ENCODE measurements around the gene SHF.

Gene SHF

GRCh38 chr15:45200001-45200798 lies 12.4 kb upstream of the SHF start:
- peak; percentile 92 to 99 (median 96) for DNase-seq
- intact Hi-C loops (cut with DNase I), result loop anchor here (1.0 to 5.0 kb wide), 2 partner anchors 33 to 202 kb away; a partner anchor contains a TSS

GRCh38 chr15:45199136-45199810 lies 11.5 kb upstream of the SHF start:
- intact Hi-C loops (cut with DNase I), result no loop called here
- DNase-seq, result peak in 1 of 10 donors; percentile 83

DNA sequence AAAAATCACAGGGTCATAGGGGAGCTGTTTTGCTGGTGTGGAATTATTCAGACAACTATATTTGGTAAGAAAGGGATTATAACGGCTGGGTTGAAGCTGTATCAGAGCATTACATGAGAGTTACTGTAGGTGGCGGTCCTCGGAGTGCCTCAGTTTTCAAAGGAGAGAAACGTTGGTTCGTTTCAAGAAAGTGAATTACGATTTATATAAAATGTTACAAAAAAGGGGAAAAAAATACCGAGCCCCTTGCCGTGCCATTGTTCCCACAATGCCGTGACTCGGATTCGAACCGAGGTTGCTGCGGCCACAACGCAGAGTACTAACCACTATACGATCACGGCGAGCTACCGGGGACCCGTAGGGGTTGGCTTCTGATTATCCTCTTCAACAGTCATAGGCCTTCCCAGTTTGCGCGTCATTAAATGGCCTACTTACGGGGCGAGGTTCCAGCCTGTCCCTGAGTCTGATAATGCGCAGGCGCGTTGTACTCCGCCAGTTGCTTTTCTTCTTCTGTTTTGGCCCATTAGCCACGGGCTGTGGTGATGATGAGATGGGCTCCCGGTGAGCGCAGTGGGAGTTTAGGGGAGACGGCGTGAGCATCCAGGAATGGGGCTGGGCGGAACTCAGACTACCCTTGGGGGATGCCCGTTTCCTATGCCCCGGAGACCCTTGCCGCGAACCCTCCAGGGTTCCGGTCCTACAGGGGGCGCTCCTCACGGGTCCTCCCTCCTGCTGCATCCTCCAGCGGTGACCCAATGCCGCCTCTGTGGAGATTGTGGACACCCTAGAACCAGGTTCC lies 10.8 kb upstream of the SHF start:
- intact Hi-C loops (cut with DNase I), result no loop called here

DNA sequence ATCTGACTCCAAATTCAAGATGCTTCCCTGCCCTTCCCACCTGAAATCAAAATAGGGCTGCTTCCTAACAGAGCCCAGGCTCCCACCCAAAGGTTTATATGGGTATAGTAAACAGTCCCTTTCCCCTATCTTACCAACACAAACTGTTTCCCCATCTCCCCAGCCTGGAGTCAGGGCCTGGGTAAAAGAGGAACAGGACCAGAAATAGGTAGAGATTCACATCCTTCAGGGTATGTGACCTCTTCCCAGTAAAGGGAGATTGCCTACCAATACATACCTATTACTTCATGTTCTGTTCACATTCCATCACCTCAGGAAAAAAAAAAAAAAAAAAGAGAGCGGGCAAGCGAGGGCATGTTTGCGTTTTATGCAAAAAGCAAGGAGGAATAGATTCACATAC lies 9.7 kb upstream of the SHF start:
- DNase-seq, result no peak
- intact Hi-C loops (cut with DNase I), result no loop called here

More for the DNA sequence above, 10.8 kb upstream of the SHF start:
- peak; percentile 93 to 99 (median 95) for DNase-seq

GRCh38 chr15:45187578-45187893 lies 230 bp downstream of the SHF start:
- intact Hi-C loops (cut with DNase I), result loop anchor here (10.0 kb wide), 1 partner anchor 417 kb away; no protein-coding TSS in a partner anchor
- DNase-seq, result no peak

GRCh38 chr15:45186771-45187577 lies 792 bp downstream of the SHF start:
- intact Hi-C loops (cut with DNase I), result loop anchor here (10.0 kb wide), 1 partner anchor 418 kb away; no protein-coding TSS in a partner anchor
- DNase-seq, result peak in 2 of 10 donors; percentile 68 to 87

DNA sequence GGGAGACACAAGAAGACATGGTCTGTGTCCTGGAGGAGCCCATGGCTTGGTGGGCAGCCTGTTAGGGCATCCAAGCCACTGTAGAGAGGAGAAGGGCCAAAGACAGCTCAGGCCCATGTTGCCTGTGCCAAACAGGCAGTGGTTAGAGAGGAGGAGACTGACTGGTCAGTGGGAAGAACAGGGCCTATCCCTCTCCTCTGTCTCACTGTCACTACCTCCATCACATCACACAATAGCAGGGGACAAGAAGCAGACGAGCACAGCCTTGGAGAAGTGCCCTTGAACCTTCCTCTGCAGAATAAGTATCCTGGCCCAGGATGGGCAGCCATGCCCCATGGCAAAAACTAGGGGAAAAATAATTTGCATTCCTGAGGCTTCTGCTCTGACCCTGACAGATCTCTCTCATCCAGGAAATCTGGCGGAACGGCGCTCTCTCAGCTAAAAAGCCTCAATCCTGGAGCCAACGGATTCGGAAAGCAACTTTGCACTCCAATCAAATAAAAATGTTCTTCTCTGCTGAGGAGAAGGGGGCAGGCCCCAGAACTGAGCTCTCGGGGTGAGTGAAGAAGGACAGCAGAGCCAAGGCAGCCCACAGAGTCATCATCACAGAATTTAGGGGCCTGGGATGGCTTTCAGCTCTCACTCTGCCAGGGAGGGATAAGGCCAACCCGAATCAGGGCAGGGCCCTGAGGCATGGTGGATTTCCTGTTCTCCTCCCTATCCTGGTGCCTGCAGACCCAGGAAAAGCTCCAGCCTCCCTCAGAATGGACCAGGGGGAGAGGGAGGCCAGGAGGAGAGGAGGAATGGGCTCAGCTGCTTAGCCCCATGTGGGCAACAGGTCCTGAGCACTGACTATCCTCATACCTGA lies 1.6 kb downstream of the SHF start:
- DNase-seq, result peak in 1 of 10 donors; percentile 62
- intact Hi-C loops (cut with DNase I), result loop anchor here (10.0 kb wide), 1 partner anchor 419 kb away; no protein-coding TSS in a partner anchor

- DNase-seq, result peak in 1 of 10 donors; percentile 61
- intact Hi-C loops (cut with DNase I), result loop anchor here (10.0 kb wide), 1 partner anchor 420 kb away; no protein-coding TSS in a partner anchor
Observed at GRCh38 chr15:45185069-45185779, 2.5 kb downstream of the SHF start.

DNA sequence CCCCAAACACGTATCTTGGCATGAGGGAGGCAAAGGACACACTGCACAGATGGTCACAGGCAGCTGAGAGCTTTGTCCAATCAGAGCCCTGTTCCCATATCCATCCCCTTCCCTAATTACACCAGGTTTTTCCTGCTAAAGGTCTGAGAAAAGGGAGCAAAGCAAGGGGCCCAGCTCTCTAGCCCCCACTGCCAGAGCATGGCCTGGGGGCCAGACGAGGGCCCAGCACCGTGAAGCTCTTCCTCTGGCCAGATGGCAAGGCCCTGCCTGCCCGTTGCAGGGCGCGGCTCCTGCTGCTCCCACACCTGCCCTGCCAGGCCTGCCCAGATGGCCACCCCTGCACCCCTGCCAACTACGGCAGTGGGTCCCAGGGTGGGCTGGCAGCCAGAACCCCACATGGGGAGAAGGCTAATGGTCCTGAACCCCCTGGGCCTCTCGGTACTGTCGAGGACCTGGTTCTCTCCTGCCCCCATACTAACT lies 3.2 kb downstream of the SHF start:
- intact Hi-C loops (cut with DNase I), result loop anchor here (10.0 kb wide), 1 partner anchor 420 kb away; no protein-coding TSS in a partner anchor

DNA sequence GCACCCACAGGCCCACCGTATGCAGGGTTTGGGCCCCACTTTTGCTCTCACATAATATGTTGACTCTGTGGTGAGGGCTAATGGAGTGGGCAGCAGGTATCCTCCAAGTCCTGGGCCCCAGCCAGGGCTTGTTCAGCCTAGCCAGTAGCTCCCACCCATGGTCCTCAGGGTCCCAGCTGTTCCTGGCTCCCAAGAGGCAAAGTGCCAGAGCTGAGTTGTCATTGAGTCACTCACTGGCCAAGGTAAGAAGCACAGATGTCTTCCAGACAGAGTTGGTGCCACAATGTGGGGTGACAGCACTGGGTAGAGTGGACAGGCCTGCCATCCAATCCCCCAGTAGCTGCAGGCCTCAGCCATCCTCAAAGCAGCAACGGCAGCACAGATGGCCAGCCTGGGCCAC lies 4.3 kb downstream of the SHF start:
- peak in 1 of 10 donors; percentile 62 for DNase-seq
- intact Hi-C loops (cut with DNase I), result loop anchor here (10.0 kb wide), 1 partner anchor 421 kb away; no protein-coding TSS in a partner anchor

More for the DNA sequence above, 3.2 kb downstream of the SHF start:
- peak in 2 of 10 donors; percentile 57 to 80 for DNase-seq

DNA sequence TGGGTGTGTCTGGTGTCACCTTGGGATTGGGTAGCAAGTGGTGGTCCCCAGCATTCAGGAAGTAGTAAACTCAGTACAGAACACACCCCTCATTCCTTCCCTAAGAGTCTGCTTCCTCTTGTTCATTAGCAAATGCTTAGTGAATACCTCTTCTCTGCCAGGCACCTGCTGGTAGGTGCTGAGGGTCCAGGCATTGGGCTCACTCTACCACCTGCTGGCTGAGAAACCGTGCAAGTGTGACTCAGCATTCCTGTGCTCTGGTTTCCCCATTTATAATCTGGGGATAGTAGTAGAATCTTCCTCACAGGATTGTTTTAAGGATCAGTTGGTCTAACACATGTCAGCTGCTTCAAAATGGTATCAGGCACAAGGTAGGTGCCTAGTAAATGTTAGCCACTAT lies 4.8 kb downstream of the SHF start:
- DNase-seq, result no peak
- intact Hi-C loops (cut with DNase I), result loop anchor here (10.0 kb wide), 1 partner anchor 422 kb away; no protein-coding TSS in a partner anchor

- intact Hi-C loops (cut with DNase I), result loop anchor here (10.0 kb wide), 1 partner anchor 423 kb away; no protein-coding TSS in a partner anchor
- DNase-seq, result peak in 2 of 10 donors; percentile 31 to 70
Observed at GRCh38 chr15:45181491-45182285, 6.1 kb downstream of the SHF start.

GRCh38 chr15:45180648-45181436 lies 6.9 kb downstream of the SHF start:
- DNase-seq, result peak in 2 of 10 donors; percentile 49 to 66
- intact Hi-C loops (cut with DNase I), result loop anchor here (10.0 kb wide), 1 partner anchor 424 kb away; no protein-coding TSS in a partner anchor

DNA sequence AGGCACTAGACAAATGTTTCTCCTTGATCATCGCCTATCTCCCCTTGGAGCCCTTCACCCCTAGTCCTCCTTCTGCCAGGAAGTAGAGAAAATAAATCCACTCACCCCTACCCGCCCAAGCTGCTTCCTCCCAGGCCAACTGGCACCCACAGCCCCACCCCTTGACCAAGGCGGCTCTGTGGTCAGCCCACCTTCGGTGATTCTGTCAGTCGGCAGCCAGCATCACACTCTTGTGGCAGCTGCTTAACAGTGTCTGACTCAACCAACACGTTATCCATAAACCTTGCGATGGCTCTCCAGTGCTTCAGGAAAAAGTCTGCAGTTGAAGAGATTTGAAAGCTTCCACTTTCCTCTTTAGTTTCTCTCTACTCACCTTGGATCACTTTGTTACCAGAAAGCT lies 7.6 kb downstream of the SHF start:
- peak in 1 of 10 donors; percentile 29 for DNase-seq

DNA sequence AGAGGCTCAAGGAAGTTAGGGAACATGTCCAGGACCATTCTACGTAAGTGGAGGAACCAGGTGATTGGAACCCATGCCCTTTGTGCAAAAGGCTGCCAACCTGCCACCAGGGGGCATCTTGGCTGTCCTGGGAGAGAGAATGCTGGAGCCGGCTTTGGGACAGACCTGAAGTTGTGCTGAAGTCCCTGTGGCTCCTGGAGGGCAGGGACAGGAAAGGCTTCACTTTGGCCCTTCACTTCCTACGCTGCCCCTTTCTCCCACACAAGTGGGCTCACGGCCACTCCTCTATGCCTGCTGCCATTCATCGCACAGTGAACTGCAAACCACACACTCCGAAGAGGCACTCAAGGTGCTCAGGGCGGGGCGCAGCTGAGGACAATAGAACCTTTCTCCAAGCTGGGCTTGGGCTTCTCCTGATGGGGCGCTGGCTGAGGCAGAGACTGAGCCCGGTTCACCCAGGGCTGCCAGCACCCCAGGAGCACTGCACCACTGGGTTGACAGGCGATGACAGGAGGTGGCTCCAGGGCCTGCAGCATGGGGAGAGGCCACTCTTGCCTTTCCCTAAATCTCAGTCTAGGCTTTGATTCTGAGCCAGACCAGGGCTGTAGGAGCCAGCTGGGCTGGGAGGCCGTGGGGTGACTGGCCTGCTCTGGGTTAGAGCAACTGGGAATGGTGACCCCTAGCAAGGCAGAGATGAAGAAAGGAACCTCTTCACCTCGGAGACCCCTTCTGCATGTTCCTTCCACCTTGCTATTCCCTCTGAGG lies 8.4 kb downstream of the SHF start:
- DNase-seq, result peak in 2 of 10 donors; percentile 55 to 90

More for the DNA sequence above, 7.6 kb downstream of the SHF start:
- intact Hi-C loops (cut with DNase I), result loop anchor here (10.0 kb wide), 1 partner anchor 425 kb away; no protein-coding TSS in a partner anchor

More for the DNA sequence above, 8.4 kb downstream of the SHF start:
- intact Hi-C loops (cut with DNase I), result no loop called here

Data from posterior cingulate gyrus (tissue), 11 donors.